Stimulated activated CD4-positive, alpha-beta T cell treated with anti-CD3 and anti-CD28 coated beads, Interleukin-4, amount 100 ng/mL, for 4 hours (primary cell): ENCODE results near the gene SPINK5.
"Not testable (repeated sequence)": the region's sequence is repeated elsewhere in the genome, so short reads cannot be mapped to it uniquely, and the experiment has no call there.

Source experiments
- DNase-seq, 2 experiments: peaks; one replicate each; pipeline ENCODE4 v3.0.0-alpha.2; 2020

Gene SPINK5, protein sequence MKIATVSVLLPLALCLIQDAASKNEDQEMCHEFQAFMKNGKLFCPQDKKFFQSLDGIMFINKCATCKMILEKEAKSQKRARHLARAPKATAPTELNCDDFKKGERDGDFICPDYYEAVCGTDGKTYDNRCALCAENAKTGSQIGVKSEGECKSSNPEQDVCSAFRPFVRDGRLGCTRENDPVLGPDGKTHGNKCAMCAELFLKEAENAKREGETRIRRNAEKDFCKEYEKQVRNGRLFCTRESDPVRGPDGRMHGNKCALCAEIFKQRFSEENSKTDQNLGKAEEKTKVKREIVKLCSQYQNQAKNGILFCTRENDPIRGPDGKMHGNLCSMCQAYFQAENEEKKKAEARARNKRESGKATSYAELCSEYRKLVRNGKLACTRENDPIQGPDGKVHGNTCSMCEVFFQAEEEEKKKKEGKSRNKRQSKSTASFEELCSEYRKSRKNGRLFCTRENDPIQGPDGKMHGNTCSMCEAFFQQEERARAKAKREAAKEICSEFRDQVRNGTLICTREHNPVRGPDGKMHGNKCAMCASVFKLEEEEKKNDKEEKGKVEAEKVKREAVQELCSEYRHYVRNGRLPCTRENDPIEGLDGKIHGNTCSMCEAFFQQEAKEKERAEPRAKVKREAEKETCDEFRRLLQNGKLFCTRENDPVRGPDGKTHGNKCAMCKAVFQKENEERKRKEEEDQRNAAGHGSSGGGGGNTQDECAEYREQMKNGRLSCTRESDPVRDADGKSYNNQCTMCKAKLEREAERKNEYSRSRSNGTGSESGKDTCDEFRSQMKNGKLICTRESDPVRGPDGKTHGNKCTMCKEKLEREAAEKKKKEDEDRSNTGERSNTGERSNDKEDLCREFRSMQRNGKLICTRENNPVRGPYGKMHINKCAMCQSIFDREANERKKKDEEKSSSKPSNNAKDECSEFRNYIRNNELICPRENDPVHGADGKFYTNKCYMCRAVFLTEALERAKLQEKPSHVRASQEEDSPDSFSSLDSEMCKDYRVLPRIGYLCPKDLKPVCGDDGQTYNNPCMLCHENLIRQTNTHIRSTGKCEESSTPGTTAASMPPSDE

DNA sequence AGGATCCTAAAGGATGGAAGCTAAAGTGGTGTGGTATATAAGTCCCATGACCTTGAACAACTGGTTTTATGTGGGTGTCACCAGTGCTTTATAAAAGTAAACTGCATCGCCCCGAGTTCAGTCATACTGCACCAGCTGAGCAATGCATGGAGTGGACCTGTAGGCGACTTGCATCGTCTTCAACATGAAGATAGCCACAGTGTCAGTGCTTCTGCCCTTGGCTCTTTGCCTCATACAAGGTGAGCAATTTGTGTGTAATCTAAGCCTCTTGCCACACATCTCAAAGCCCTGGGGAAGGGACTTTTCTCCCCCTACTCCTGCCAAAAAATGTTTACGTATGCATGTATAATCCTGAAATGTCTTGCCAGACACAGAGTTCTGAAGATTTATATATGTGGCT is at the start of gene SPINK5:
Gene SPINK5 (plus strand): TSS at position 120 of the 400 bp plus-strand sequence. CDS start 65 bp downstream, at position 185.
- DNase-seq: no peak

DNA sequence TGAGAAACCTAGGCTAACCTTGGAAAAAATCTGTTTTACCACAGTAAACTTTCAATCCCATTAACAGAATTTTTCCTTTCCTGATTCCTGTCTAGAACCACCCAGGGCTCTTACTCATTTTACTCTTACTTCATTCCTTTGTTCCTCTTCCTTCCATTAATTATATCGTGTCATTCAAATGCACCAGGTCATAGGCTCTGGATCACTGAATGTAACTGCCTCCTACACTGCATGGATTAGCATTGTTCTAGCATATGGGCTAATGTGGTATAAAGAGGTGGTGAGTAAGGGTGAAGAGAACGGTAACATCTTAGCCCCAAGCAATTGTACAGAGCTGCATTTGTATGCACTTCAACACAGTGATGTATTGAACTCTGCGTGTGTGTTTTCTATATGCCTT is 49.5 kb upstream of the SPINK5 start:
- DNase-seq: no peak

DNA sequence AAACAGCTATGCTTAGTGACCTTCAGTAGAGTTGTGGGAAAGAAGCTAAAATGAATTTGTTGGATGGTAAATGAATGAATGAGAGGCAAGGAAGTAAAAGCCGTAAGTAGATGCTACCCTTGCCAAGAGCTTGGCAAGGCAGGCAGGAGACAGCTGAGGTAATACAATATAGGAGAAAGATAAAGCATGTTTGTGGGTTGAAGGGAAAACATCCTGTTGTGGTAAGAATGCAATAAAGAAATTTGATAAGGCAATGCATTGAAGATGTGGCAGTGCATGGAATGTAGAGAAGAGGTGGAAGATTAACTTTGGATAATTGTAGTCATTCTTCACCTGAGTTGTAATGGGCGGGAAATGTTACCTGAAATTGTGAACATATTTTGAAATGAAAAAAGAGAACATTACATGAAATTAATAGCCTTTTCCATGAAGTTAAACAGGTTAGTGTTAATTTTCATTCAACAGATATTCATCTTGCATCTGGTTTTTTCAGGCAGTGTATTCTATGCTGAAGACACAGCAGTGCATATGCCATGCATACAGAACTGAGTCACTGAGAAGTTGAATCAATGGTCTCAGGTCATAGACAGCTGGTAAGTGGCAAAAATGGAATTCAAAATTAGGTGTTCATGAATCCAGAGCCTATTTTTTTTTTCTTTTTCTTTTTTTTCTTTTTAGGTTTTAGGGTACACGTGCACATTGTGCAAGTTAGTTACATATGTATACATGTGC is 43.4 kb upstream of the SPINK5 start:
- DNase-seq: no peak

DNA sequence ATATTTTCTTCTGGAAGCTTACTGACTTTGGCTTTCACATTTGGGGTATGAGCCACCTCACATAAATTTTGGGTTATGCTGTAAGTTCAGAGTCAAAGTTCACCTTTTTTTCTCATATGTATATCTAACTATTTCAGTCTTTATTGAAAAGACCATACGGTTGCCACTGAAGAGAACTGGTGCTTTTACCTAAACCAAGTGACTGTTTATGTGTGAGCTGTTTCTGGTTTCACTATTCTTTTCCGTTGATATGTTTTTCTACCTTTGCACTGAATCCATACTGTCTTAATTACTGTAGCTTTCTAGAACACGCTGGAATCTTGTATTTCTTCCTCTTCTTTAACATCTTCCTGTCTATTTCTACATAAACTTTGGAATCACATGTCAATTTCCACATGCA is 36.3 kb upstream of the SPINK5 start:
- no peak for DNase-seq

DNA sequence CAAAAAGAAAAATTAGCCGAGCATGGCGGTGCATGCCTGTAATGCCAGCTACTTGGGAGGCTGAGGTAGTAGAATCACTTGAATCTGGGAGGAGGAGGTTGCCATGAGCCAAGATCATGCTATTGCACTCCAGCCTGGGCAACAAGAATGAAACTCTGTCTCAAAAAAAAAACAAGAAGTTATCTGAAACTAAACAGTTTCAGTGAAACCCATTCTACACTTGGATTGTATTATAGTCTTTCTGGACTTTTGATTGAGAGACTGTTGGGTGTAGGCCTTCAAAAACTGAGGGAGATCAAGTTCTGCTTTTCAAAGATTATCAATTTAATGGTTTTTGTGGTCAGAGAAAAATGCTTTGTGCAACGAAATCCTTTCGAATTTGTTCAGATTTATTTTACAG is 34.6 kb upstream of the SPINK5 start:
- DNase-seq: no peak

DNA sequence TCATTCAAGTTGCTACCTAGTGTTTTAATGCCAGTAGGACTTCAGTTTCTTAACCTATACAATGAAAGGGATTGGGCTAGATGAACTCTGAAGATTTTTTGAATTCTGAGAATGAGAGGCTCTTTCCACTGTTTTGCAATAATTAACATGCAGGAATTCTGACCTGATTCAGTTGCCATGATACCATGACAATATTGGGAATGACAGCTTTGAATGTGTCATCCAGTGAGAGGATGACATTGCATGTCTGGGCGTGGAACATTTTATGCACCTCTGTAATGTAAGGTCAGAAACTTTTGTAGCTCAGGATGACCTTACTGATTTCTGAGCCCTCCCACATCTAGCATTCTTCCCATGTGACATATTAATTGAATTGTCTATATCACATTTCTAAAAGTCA is 30.6 kb upstream of the SPINK5 start:
- DNase-seq: no peak

DNA sequence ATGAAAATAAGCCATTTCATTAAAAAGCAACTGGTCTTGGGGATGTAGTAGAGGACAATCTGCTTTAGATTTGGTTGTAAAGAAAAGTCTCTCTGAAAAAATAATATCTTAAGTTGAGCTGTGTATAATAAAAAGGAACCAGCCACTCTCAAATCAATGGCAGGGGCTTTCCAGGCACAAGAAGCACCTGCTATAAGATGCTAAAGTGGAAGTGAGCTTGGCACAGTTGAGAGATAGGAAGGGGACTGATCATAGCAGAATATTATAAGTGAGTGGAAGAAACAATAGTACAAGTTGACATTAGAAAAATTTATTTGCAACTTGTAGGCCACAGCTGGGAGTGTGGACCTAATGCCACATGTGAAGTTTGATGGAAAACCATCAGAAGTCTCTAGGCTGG is 28.1 kb upstream of the SPINK5 start:
- no peak for DNase-seq

DNA sequence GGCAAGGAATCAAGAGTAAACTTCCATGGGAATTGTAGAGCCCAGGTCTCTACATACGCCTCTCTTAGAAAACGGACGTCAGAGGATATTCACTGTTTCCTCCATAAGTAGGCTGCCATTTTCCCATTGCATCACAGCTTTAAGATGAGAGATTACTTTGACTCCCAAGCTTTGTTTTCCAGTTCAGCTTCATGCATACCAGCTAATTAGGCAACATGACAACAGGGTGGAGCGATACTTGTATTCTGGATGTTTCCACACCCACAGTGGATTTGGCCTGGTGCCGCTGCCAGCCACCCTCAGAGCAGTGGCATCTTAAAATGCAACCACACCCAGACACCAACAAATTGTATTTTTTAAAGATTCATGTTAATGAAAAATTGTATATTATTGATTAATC is 20.9 kb upstream of the SPINK5 start:
- DNase-seq: no peak

DNA sequence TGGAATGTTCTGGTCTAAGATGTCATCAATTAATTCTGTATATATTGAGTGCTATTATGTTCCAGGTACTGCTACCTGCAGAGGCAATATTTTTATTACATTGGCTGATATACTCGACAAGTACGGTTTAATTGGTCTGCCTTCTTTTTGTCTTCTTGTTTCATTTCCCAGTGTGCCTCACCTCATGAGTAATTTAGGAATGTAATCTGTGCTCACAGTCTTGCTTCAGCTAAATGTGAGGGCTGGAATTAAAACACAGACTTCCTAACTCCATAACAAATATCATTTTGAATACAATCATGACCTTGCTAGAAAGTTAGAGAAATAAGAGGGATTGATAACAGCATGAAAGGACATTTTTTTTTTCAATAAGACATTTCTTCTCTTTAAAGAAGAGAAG is 20.1 kb upstream of the SPINK5 start:
- no peak for DNase-seq

DNA sequence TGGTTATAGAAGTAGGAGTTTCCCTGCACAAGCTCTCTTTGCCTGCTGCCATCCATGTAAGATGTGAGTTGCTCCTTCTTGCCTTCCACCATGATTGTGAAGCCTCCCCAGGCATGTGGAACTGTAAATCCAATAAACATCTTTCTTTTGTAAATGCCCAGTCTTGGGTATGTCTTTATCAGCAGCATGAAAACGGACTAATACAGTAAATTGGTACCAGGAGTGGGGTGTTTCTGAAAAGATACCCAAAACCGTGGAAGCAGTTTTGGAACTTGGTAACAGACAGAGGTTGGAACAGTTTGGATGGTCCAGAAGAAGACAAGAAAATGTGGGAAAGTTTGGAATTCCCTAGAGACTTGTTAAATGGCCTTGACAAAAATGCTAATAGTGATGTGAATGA is 8.6 kb upstream of the SPINK5 start:
- not testable (repeated sequence) for DNase-seq

DNA sequence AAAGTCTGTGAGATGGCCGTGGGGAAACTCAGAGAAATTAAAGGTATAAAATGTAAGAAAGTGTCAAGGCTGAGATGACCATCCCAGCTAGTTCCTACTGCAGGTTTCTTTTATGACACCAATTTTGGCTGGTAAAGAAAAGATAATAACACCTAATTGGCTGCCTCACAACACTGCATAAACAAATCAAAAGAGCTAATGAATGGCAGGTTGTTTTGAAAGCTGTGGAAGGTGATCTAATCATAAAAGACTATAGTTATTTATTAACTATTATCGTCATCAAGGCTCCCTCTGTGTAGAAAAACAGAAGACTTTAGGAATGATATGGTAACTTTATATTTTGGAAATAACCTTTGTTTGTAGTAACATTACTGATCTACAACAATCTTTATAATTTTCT is 3.5 kb upstream of the SPINK5 start:
- no peak for DNase-seq

DNA sequence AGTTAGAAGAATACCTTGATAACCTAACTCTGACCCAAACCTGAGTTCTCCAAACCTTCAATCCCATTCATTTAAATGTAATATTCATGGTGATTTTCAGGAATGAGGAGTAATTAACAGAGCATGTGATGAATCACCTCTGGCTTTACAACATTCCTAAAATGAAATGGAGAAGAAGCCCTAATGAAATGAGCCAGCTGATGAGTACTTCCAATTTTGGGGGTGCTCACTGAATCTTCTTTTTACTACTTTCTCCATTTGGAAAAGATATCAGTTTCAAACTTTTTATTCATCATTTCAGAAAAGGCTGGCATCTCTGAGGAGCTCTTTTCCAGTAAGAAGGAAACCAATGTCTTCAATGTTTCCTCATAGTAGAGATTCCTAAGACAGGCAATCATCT is 2.9 kb upstream of the SPINK5 start:
- DNase-seq: no peak

DNA sequence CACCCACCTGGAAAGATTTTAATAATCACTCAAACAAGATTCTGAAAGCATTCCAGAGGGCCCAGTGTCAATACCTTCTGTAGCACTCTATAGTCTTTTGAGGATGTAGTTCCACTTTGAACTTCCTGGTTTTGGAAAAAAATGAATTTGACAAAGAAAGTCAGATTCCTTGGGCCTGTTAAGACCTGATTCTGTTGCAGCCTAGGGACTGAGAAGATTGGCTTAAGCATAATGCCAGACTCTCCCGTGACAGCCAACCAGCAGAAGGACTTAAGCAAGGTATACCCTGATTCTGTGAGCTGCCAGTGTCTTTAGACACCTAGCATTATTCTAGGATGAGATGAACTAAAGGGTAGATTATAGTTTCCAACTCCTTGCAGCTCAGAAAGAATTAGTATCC is 6.8 kb downstream of the SPINK5 start:
- DNase-seq: no peak

DNA sequence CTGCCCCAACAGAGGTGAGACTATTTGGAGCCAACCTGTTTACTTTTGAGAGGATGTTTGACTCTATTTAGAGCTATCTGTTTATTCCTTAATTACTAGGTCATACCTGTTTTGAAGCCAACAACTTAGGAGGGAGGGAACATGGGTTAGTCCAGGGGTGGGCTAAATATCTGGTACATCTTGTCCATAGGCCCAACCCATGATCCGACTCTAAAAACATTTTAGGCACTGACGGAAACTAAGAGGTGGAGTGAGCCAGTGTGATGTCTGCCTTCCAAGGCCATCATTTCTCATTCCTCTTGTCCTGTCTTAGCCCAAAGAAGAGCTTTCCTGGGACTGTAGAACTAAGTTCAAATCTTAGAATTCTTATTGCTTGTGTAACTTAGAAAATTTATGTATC is 8.4 kb downstream of the SPINK5 start:
- no peak for DNase-seq

DNA sequence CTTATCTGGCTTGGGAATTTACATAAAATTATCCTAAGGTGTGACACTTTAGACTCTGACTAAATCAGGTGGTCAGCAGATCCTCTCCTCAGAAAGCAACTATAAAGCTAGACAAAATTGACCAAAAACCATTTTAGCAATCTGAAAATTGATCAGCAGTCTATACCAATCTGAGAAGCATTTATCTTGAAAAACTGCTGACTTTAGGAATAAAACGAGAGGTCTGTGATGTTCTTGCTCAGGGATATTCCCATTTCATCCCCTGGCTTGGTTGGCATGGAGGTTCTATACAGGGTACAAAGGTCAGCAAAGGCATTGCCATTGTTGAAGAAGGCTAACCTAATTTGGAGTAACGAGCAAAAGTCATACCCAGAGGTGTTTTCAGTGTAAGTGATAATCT is 11.7 kb downstream of the SPINK5 start:
- no peak for DNase-seq

DNA sequence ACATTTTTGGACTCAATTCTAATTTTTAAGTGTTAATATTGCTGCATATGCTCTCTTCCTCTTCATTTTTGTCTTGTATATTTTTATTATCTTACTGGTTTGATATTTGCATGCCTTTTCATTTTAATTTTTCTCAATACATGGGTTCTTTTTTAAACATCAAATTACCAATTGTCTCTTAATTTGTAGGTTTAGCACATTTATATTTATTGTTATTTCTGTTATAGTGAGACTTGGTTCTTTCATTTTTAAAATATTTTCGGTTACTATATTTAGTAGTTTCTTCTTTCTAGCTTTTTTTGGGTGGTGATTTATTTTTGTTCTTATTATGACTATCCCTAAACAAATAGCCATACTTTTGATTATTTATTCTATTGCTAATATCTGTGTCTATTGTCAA is 19.4 kb downstream of the SPINK5 start:
- DNase-seq: no peak

DNA sequence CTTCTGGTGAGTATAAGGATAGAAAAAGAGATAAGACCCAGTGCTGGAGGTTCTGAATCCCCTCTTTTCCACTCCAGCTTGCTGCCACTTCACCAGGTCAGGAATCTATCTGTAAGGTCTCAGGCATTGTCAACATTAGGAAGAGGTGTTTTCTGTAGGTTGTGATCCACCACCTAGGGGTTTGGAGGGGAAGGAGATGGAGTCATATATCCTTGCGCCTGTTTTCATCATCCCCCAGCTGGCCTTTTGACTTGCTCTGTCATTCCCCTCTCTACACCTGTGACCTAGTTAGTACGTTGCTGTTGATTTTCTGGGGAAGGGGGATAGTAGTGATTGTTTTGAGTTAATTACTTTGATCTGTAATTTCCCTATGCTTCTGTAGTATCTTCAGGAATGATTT is 20.5 kb downstream of the SPINK5 start:
- no peak for DNase-seq

DNA sequence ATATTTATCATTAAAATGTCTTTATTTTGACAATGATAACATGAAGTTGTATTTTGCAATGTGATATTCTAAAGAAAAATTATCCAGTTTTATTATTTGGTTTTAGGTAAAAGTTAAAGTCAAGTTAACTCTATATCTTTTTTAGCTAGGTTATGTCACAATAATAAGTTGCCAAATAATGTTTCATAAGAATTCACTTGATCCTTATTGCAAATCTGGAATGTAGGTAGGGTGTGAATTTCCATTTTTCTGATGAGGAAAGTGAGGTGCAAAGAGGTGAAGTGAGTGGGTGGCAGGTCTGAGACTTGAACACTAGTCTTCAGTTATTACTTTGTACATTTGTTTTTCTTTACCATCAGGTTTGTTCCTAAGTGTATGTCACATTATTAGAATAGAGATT is 21.5 kb downstream of the SPINK5 start:
- no peak for DNase-seq

DNA sequence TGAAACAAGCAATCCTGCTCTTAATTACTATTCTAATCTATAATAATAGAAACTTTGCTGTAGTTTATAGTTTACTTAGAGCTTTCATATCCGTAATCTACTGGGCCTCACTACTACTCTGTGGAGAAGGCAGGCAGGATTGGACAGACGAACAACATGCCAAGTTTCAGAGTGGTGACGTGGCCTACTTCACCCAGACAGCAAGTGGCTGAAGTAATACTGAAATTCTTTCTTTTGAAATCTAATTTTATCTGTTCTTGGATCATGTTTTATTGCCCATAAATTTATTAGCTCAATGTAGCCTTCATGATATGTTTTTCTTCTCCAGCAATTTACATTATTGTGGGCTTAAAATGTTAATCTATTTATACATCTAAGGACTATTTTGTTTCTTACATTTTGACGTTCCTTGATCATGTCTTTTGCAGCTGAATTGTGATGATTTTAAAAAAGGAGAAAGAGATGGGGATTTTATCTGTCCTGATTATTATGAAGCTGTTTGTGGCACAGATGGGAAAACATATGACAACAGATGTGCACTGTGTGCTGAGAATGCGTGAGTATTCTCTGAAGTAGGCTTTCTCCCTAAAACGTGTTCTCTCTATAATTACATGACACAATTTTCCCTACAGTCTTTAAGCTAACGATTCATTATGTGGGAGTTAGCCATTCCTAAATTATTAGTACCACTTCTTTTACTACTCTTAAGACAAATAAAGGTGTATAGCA is 22.4 kb downstream of the SPINK5 start:
- DNase-seq: no peak

DNA sequence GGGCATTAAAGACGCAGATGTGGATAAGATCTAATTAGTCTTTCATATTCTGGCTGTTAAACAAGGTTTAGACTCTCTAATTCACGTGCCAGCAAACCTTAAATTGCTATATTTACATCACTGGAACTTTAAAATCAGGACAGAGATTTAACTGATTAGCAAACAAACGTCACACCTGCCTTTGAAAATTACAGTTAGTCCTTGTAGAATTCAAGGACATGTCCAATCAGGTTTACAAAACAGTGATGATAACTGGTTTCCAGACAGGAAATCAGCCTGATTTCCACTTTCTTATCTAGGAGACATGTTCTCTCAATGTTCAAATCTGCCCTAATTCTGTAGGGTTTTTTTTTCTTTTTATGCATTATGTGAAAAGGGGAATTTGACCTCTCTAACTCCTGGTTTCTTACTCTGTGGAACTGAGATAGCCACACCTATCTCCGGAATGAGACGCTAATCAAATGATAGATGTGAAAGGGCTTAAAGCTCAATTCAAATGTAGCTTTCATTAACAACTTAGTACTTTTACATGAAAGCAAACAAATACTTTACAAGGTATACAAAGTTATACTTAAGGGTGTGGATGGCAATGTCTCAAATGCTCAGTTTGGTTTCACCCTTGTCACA is 26.5 kb downstream of the SPINK5 start:
- DNase-seq: no peak

DNA sequence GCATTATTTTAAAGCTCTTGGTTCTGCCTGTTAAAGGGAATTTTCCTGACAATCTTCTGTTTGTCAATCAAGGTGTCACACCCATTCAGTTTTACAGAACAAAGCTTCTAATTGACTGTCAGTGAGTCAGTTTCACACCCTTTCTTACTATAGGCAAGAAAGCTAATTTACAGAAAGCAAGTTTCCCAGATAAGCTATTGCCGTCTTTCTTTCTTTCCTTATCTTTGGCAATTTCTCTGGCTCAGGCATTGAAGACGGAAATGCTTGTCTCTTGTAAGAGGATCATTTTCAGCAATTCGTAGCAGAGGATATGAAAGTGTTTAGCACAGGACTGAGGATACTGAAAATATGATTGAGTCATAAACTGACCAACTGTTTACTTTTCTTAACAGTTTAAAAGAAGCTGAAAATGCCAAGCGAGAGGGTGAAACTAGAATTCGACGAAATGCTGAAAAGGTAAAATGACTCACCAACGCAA is 27.0 kb downstream of the SPINK5 start:
- no peak for DNase-seq
